RPMI7951 (cell line): ENCODE data around the gene RAB4A. TPM values are rescaled to one million over a fixed set of nuclear protein-coding genes. Genes with fewer than 3 reads are reported as not detected.

ENCODE experiments used
- DNase-seq: peaks from one replicate; pipeline ENCODE4 v3.0.0-alpha.2; 2012; ENCODE audit warnings: low read depth
- total RNA-seq: library from RNA; depleted of rRNA; stranded (reverse); fragments of >200 nt; shearing (Covaris generic); gene quantifications from 2 replicates; pipeline ENCODE4 v1.2.3, GENCODE V29; 2014

RAB4A gene
- total RNA-seq, 1 experiment from 2014 or later = 15.4 TPM

DNA sequence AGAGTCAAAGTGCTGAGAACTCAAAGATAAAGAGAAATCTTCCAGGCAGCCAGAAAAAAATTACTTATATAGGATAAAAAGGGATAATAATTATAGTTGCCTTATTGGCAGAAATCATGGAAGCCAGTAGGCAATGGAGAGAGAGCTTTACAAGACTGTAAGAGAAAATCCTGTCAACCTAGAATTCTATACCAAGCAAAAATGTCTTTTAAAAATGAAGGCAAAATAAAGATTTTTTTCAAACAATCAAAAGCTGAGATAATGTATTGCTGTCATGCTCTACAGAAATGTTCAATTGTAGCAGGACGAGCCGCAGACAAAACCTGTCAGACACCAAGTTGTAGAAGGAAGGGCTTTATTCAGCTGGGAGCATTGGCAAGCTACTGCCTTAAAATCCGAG, 26.8 kb upstream of the RAB4A start:
- DNase-seq = no peak

DNA sequence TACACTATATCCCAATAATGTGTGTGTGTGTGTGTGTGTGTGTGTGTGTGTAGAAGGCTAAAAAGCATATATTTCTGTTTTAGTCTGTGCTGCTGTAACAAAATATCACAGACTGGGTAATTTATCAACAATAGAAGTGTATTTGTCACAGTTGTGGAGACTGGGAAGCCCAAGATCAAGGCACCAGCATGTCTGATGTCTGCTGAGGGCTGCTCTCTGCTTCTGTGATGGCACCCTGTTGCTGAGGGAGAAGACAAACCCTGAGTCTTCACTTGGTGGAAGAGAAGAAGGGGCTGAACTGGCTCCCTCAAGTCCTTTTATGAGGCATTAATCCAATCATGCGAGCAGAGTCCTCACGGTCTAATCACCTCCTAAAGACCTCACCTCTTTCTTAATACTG, 23.0 kb upstream of the RAB4A start:
- no peak for DNase-seq

DNA sequence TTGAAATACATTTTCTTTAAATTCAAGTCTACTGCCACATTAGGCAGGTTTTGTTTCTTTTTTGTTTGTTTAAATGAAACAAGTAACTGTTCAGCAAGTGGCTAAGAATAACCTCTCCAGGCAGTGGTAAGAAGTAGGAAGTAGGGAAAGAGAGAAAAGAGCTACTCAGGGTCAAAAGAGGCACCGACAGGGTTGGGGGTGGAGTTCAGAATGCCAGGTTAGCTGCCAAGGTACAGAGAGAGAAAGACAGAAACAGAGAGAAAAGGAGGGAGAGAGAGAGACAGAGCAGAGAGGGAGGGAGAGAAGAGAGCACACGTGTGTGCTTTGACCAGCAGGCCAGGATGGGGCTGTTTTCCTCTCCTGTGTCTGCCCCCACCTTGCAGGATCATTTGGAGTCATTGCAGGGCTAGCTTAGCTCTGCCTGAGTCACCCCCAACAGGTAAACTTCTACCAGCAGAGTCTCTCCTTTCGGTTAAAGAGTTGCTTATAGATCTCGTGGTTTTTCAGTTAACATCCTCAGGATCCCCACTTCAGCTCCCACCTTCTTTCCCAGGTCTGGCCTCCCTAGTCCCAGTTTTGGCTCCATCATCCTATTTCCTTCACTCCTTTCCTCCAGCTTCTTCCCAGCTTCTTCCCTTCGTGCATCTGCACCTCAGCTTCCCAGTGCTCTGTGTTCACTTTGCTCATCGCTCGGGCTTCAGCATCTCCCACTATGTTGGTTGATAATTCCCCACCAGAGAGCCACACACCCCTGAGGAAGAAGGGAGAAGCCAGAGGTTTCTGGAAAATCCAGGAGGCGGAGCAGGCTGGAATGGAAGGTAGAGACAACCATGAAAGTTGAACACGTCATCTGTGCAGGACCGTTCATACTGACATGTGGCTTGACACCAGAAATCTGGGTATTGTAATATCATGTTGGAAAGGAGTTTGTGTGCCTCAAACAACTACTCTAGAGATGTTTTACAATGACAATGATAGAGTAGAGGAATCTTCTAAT, 21.8 kb upstream of the RAB4A start:
- no peak for DNase-seq

DNA sequence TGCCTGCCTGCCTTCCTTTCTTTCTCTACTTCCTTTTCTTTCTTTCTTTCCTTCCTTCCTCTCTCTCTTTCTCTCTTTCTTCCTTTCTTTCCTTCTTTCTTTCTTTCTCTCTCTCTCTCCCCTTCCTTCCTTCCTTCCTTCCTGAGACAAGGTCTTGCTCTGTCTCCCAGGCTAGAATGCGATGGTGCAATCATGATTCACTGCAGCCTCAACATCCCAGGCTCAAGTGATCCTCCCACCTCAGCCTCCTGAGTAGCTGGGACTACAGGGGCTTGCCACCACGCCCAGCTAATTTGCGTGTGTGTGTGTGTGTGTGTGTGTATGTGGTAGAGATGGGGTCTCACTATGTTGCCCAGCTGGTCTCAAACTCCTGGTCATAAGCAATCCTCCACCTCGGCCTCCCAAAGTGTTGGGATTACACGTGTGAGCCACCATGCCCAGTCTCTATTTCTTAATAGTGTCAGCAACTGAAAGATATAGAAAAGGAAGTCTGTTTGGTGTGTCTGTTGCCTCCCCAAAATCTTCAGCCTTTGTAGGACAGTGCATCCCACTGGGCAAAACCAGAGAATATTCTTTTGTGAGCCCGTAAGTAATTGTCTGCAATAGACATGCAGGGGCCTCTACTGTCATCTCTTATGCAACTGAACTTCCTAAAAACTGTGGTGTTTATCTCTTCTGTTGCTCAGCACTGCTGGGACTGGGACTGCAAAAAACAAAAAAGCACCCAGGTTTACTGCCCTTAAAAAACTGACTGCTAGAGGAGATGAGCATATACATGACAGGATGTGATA, 20.9 kb upstream of the RAB4A start:
- no peak for DNase-seq

GRCh38 chr1:229251185-229251584, 19.7 kb upstream of the RAB4A start:
- no peak for DNase-seq

DNA sequence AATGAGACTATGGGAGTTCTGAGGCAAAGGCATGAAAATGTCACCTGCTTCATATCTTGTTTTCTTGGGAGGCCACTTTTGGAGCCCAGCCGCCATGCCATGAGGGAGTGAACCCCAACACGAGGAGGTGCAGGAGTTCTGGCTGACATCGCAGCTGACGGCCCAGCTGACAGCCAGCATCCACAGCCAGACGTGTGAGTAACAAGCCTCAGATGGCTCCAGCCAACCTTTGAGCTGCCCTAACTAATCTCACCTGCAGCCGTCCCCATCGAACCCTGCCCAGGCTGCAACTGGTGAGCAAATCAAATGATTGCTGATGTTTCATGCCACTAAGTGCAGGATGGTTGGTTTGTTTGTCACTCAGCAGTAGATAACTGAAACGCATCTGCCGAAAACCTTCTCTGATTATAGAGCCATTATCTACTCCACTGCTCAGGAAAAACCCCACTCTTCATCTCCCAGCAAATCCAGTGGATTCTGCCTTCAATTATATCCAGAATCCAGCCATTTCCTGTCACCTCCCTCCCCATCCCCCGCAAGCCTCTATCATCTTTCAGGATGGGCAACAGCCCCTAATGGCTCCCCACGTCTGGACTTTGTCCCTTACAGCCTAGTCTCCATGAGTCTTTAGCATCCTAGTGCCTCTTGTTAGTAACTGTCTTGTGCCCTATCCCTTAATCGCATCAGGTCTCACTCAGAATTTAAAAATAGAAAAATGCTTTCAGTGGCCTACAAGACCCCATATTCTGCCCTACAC, 18.5 kb upstream of the RAB4A start:
- DNase-seq = no peak

- peak; percentile 73 for DNase-seq
Measured at GRCh38 chr1:229253151-229253974, 17.5 kb upstream of the RAB4A start.

GRCh38 chr1:229254910-229255541, 15.9 kb upstream of the RAB4A start:
- no peak for DNase-seq

- peak; percentile 54 for DNase-seq
Measured at GRCh38 chr1:229258031-229258756, 12.7 kb upstream of the RAB4A start.

DNA sequence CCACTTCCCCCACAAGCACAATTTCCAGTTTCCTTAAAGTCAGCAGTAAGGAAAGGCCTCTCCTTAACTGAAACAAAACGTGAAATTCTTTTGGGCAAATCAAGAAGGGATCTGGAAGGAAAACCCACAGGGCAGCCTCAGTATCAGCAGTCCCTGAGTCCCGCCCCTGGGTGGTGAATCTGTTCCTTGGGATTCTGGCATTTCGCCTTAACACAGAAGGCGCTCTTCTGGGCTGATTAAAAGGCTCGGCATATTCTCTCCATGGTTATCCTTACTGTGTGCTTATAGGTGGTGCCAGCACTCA, 12.2 kb upstream of the RAB4A start:
- no peak for DNase-seq

- DNase-seq = no peak
Measured at GRCh38 chr1:229260297-229260696, 10.6 kb upstream of the RAB4A start.

GRCh38 chr1:229262239-229262638, 8.7 kb upstream of the RAB4A start:
- DNase-seq = no peak

- DNase-seq = no peak
Measured at GRCh38 chr1:229263254-229263653, 7.7 kb upstream of the RAB4A start.

- no peak for DNase-seq
Measured at GRCh38 chr1:229264068-229264467, 6.8 kb upstream of the RAB4A start.

GRCh38 chr1:229264487-229264886, 6.4 kb upstream of the RAB4A start:
- no peak for DNase-seq

GRCh38 chr1:229266274-229266673, 4.6 kb upstream of the RAB4A start:
- DNase-seq = no peak

DNA sequence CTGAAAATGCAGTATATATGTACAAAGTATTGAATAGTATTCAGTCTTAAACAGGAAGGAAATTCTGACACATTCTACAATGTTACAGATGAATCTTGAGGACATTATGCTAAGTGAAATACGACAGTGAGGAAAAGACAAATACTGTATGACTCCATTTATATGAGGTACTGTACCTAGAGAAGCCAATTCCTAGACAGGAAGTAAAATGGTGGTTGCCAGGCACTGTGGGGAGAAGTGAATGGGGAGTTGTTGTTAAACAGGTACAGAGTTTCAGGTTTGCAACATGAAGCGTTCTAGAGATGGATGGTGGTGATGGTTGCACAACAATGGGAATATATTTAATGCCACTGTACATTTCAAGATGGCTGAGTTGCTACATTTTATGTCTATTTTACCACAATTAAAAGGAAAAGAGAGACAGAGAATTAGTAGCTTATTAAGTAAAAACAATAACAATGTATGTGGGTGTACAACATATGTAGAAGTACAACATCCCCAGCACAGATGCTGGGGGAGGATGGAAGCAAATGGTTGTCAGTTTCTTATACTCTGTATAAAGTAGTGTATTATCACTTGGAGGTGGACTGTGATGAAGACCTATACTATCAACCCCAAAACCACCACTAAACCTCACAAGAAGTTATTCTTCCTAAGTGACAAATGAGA, 3.9 kb upstream of the RAB4A start:
- no peak for DNase-seq

- no peak for DNase-seq
Measured at GRCh38 chr1:229268505-229268904, 2.4 kb upstream of the RAB4A start.

DNA sequence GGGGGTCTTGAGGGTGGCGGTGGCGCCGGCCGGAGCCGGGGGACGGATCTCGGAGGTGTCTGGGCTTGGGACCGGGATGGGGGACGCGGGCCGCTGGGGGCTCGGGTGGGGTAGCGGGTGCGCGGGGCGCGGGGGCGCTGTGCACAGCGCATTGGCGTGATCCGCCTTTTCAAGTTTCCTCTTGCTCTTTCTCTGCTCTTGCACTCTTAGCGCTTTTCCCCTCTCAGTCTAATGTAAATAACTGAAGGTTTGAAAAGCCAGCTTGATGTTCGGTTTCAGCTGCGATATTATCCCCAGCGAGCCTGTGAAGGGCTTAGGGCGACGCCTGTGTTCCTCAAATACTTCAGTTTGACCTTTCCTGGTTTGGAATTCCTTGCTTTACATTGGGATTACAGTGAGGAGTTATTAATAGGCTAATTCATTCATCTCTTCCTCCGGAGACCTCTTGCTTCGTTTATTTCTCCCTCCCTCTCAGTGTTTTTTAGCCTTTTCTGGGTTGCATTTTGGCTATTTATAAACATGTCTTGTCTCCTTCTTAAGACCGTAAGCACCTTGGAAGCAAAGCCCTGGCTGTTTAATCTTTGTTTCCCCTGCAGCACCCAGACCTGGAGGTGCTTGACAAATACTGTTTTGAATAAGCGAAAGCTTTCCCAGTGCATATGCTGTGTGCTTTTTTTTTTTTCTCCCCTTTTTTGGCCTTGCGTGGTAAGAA, 693 bp downstream of the RAB4A start:
- DNase-seq = peak; percentile 25
